GM19455 (cell line): ENCODE results near the gene CACHD1.

Source experiments
- ATAC-seq: cut with Tn5 transposase; IDR thresholded peaks from one replicate; pipeline ENCODE4 v1.9.1; 2021; ENCODE audit not compliant: unreplicated experiment

The CACHD1 gene

GRCh38 chr1:64645735-64646134, 175.8 kb downstream of the CACHD1 start:
- no peak for ATAC-seq

- ATAC-seq: no peak
Measured at GRCh38 chr1:64650411-64650810, 180.5 kb downstream of the CACHD1 start.

- no peak for ATAC-seq
Measured at GRCh38 chr1:64651841-64652240, 181.9 kb downstream of the CACHD1 start.

- ATAC-seq: no peak
Measured at GRCh38 chr1:64653466-64653865, 183.5 kb downstream of the CACHD1 start.

- no peak for ATAC-seq
Measured at GRCh38 chr1:64654519-64655341, 184.8 kb downstream of the CACHD1 start.

- ATAC-seq: no peak
Measured at GRCh38 chr1:64655861-64656260, 185.9 kb downstream of the CACHD1 start.

GRCh38 chr1:64659478-64660138, 189.7 kb downstream of the CACHD1 start:
- ATAC-seq: no peak

- no peak for ATAC-seq
Measured at GRCh38 chr1:64663668-64664067, 193.7 kb downstream of the CACHD1 start.

GRCh38 chr1:64664299-64664698, 194.4 kb downstream of the CACHD1 start:
- no peak for ATAC-seq

- no peak for ATAC-seq
Measured at GRCh38 chr1:64669098-64669675, 199.3 kb downstream of the CACHD1 start.

GRCh38 chr1:64675718-64676345, 205.9 kb downstream of the CACHD1 start:
- ATAC-seq: no peak

GRCh38 chr1:64676386-64676785, 206.5 kb downstream of the CACHD1 start:
- ATAC-seq: no peak

- no peak for ATAC-seq
Measured at GRCh38 chr1:64677532-64677931, 207.6 kb downstream of the CACHD1 start.

GRCh38 chr1:64678366-64678765, 208.4 kb downstream of the CACHD1 start:
- ATAC-seq: no peak

GRCh38 chr1:64679177-64679576, 209.2 kb downstream of the CACHD1 start:
- no peak for ATAC-seq

GRCh38 chr1:64680599-64680998, 210.7 kb downstream of the CACHD1 start:
- no peak for ATAC-seq

- no peak for ATAC-seq
Measured at GRCh38 chr1:64681043-64681442, 211.1 kb downstream of the CACHD1 start.

- no peak for ATAC-seq
Measured at GRCh38 chr1:64683419-64683818, 213.5 kb downstream of the CACHD1 start.

GRCh38 chr1:64685217-64685616, 215.3 kb downstream of the CACHD1 start:
- no peak for ATAC-seq

- no peak for ATAC-seq
Measured at GRCh38 chr1:64685765-64686341, 215.9 kb downstream of the CACHD1 start.
